Omental fat pad (tissue), 4 donors: ENCODE results near the gene DNAJB2. TPM values are rescaled to one million over a fixed set of nuclear protein-coding genes. Genes with fewer than 3 reads are reported as not detected.

Source experiments
- ATAC-seq: fragments of 150-250 bp; one replicate; pipeline ENCODE4 v1.9.1; 2016; ENCODE audit warnings: mild to moderate bottlenecking, moderate library complexity; ENCODE audit not compliant: low FRiP score
- DNase-seq: peaks from one replicate; pipeline ENCODE4 v3.0.0-alpha.2; 2019; ENCODE audit warnings: low spot score
- CTCF ChIP-seq, 3 donors: fragments of 450-650 bp; IDR thresholded peaks; one replicate each; pipeline ENCODE4 v1.5.1; 2016 to 2017; ENCODE audit warnings: antibody characterized with exemption in 3 of 3, mild to moderate bottlenecking in 3 of 3, moderate library complexity in 2 of 3
- small RNA-seq: library from RNA; depleted of rRNA; stranded (forward); fragments of <200 nt; gene quantifications from one replicate; pipeline ENCODE3, GENCODE V24; 2016
- total RNA-seq, 4 donors: library from RNA; depleted of rRNA; stranded (reverse); fragments of >200 nt; gene quantifications; one replicate each; pipeline ENCODE4 v1.1.0, GENCODE V29; 2016

Gene DNAJB2
- total RNA-seq, 4 donors from 2014 or later = 27.5 to 56.6 (median 46.8) TPM

GRCh38 chr2:219335373-219335786 lies 56.2 kb downstream of the DNAJB2 start:
- DNase-seq (no peak), ATAC-seq (no peak)
- TF ChIP-seq CTCF (IDR thresholded peaks at IDR 0.05) = no peak

Small RNA genes lying within 50 kb of the gene (small RNA-seq; reads per million reads assigned to genes)
- not detected for gene MIR153-1

Other genes starting within 250 kb of the DNAJB2 start
- gene CFAP65, start 237.8 kb upstream of the DNAJB2 start, total RNA-seq = under 1 TPM in 1 of 4 donors, not detected in 3; 0.19 TPM
- under 1 TPM in 1 of 4 donors, not detected in 3; 0.48 TPM for gene IHH, start 218.4 kb upstream of the DNAJB2 start, total RNA-seq
- gene NHEJ1, start 118.6 kb upstream of the DNAJB2 start, total RNA-seq = 10 to 100 TPM; 13.8 to 23.2 (median 17.5) TPM
- 1 to 10 TPM; 1.0 to 2.7 (median 1.2) TPM for gene SLC23A3, start 109.3 kb upstream of the DNAJB2 start, total RNA-seq
- 10 to 100 TPM; 37.0 to 77.2 (median 43.0) TPM for gene CNPPD1, start 102.4 kb upstream of the DNAJB2 start, total RNA-seq
- 10 to 100 TPM; 48.5 to 73.9 (median 57.7) TPM for gene RETREG2, start 101.1 kb upstream of the DNAJB2 start, total RNA-seq
- 10 to 100 TPM; 25.1 to 57.1 (median 40.1) TPM for gene ZFAND2B, start 72.6 kb upstream of the DNAJB2 start, total RNA-seq
- gene ABCB6, start 60.4 kb upstream of the DNAJB2 start, total RNA-seq = 10 to 100 TPM; 24.1 to 35.6 (median 28.8) TPM
- 10 to 100 TPM; 24.4 to 52.2 (median 38.6) TPM for gene ATG9A, start 49.7 kb upstream of the DNAJB2 start, total RNA-seq
- 10 to 100 TPM; 13.5 to 77.4 (median 22.7) TPM for gene ANKZF1, start 49.6 kb upstream of the DNAJB2 start, total RNA-seq
- gene GLB1L, start 33.9 kb upstream of the DNAJB2 start, total RNA-seq = 10 to 100 TPM in 3 of 4 donors, 1 to 10 TPM in 1; 9.0 to 21.9 (median 12.3) TPM
- gene STK16, start 33.9 kb upstream of the DNAJB2 start, total RNA-seq = 10 to 100 TPM in 3 of 4 donors, 1 to 10 TPM in 1; 9.8 to 18.9 (median 12.5) TPM
- gene TUBA4B, start 26.1 kb upstream of the DNAJB2 start, total RNA-seq = not detected
- 10 to 100 TPM; 26.9 to 74.0 (median 50.3) TPM for gene TUBA4A, start 25.4 kb upstream of the DNAJB2 start, total RNA-seq
- 1 to 10 TPM in 1 of 4 donors, under 1 TPM in 1, not detected in 2; 0.12 to 1.0 TPM for gene PTPRN, start 30.0 kb downstream of the DNAJB2 start, total RNA-seq
- gene RESP18, start 53.4 kb downstream of the DNAJB2 start, total RNA-seq = not detected
- gene DNPEP, start 108.5 kb downstream of the DNAJB2 start, total RNA-seq = 10 to 100 TPM; 58.4 to 97.4 (median 85.7) TPM
- 100 to 1,000 TPM in 3 of 4 donors, 10 to 100 TPM in 1; 39.4 to 292 (median 182) TPM for gene DES, start 139.0 kb downstream of the DNAJB2 start, total RNA-seq
- gene SPEG, start 155.5 kb downstream of the DNAJB2 start, total RNA-seq = 10 to 100 TPM; 12.4 to 28.9 (median 17.7) TPM
- 10 to 100 TPM; 22.6 to 37.8 (median 29.4) TPM for gene GMPPA, start 219.5 kb downstream of the DNAJB2 start, total RNA-seq
- gene ASIC4, start 235.1 kb downstream of the DNAJB2 start, total RNA-seq = under 1 TPM in 2 of 4 donors, not detected in 2; 0.12 to 0.19 TPM